Astrocyte of the cerebellum (primary cell): ENCODE measurements around the gene TMEM92.

Source experiments
- DNase-seq: peaks from one replicate; pipeline ENCODE4 v3.0.0-alpha.2; 2011; ENCODE audit warnings: low read depth
- H3K4me3 ChIP-seq: 2 replicates; pipeline ENCODE4 v1.5.1; 2011; ENCODE audit warnings: mild to moderate bottlenecking, low read depth, low read length, moderate library complexity
- CTCF ChIP-seq: IDR thresholded peaks from 2 replicates; pipeline ENCODE4 v1.5.1; 2012; ENCODE audit warnings: low read length, low read depth, moderate library complexity, mild to moderate bottlenecking; ENCODE audit errors: missing control alignments
- in situ Hi-C: cut with HindIII; loops from 2 replicates; pipeline ENCODE4 v1.10.0; 2017; ENCODE audit warnings: low sequenced_read_pairs

The TMEM92 gene

GRCh38 chr17:50261051-50261915 lies 13.0 kb upstream of the TMEM92 start:
- no peak for DNase-seq
- H3K4me3 ChIP-seq: no peak overlapping the region
- in situ Hi-C loops: no loop called here
- no peak for TF ChIP-seq CTCF

- H3K4me3 ChIP-seq: no peak overlapping the region
- TF ChIP-seq CTCF: no peak
- no peak for DNase-seq
- in situ Hi-C loops: no loop called here
These were observed 12.1 kb upstream of the TMEM92 start for GRCh38 chr17:50262001-50262794.

GRCh38 chr17:50263331-50264262 lies 10.7 kb upstream of the TMEM92 start:
- in situ Hi-C loops: no loop called here
- H3K4me3 ChIP-seq: no peak overlapping the region
- no peak for TF ChIP-seq CTCF
- no peak for DNase-seq

GRCh38 chr17:50264263-50265113 lies 9.8 kb upstream of the TMEM92 start:
- no peak for TF ChIP-seq CTCF
- H3K4me3 ChIP-seq: no peak overlapping the region
- no peak for DNase-seq
- in situ Hi-C loops: loop anchor here (5.0 kb wide), 1 partner anchor 62 kb away; the partner anchor contains the start of gene COL1A1

GRCh38 chr17:50265212-50265611 lies 9.1 kb upstream of the TMEM92 start:
- in situ Hi-C loops: loop anchor here (5.0 kb wide), 1 partner anchor 63 kb away; the partner anchor contains the start of gene COL1A1
- DNase-seq: no peak
- TF ChIP-seq CTCF: no peak
- no peak overlapping the region for H3K4me3 ChIP-seq
